Stimulated activated naive B cell treated with anti-CD40 and anti-IgM and Interleukin-4, amounts not matched to agents 10 μg/mL and 1 μg/mL and 100 μg/mL, for 72 hours (primary cell): ENCODE data around the gene ALPI.

ENCODE experiments used
- ATAC-seq, 2 donors: fragments of 150-1000 bp; cut with Tn5 transposase; replicated peaks; 2 replicates each; pipeline ENCODE4 v1.10.0; 2021; ENCODE audit warnings: moderate library complexity in 1 of 2
- DNase-seq: peaks from one replicate; pipeline ENCODE4 v3.0.0; 2021
- H3K27ac Mint-ChIP-seq: one replicate; pipeline ENCODE4 v1.8.0; 2022; ENCODE audit warnings: mild to moderate bottlenecking, mixed read lengths
- H3K27me3 Mint-ChIP-seq, 2 donors: one replicate each; pipeline ENCODE4 v1.8.0; 2022; ENCODE audit warnings: mixed read lengths in 2 of 2
- H3K36me3 Mint-ChIP-seq, 2 donors: one replicate each; pipeline ENCODE4 v1.8.0; 2022; ENCODE audit warnings: mixed read lengths in 2 of 2, mild to moderate bottlenecking in 1 of 2
- H3K4me1 Mint-ChIP-seq, 2 donors: one replicate each; pipeline ENCODE4 v1.8.0; 2022; ENCODE audit warnings: mixed read lengths in 2 of 2, mild to moderate bottlenecking in 1 of 2
- H3K4me3 Mint-ChIP-seq, 2 donors: one replicate each; pipeline ENCODE4 v1.8.0; 2022; ENCODE audit warnings: mild to moderate bottlenecking in 2 of 2, mixed read lengths in 2 of 2, moderate library complexity in 1 of 2
- H3K9me3 Mint-ChIP-seq, 2 donors: one replicate each; pipeline ENCODE4 v1.8.0; 2022; ENCODE audit warnings: mixed read lengths in 2 of 2, mild to moderate bottlenecking in 1 of 2

Gene ALPI

GRCh38 chr2:232457121-232458011 lies 1.4 kb downstream of the ALPI start:
- ATAC-seq: no peak
- Mint-ChIP-seq H3K9me3 (no peaks in the 10 kb centered on the region), H3K27ac (no peak overlapping the region), H3K4me3 (no peak overlapping the region), H3K4me1 (no peaks in the 10 kb centered on the region), H3K36me3 (no peaks in the 10 kb centered on the region), H3K27me3 (peaks cover 44 to 59% of the 10 kb centered on the region in 2 donors)
- DNase-seq: no peak

- no peak for ATAC-seq
- no peak overlapping the region for H3K27ac Mint-ChIP-seq
- H3K4me3 Mint-ChIP-seq: no peak overlapping the region
- no peak for DNase-seq
- no peaks in the 10 kb centered on the region for H3K9me3 Mint-ChIP-seq
- no peaks in the 10 kb centered on the region for H3K4me1 Mint-ChIP-seq
- H3K27me3 Mint-ChIP-seq: peaks cover 44 to 53% of the 10 kb centered on the region in 2 donors
- H3K36me3 Mint-ChIP-seq: no peaks in the 10 kb centered on the region
These were observed 2.2 kb downstream of the ALPI start for GRCh38 chr2:232458051-232458660.

- H3K4me1 Mint-ChIP-seq: no peaks in the 10 kb centered on the region
- no peaks in the 10 kb centered on the region for H3K36me3 Mint-ChIP-seq
- H3K27me3 Mint-ChIP-seq: peaks cover 44 to 53% of the 10 kb centered on the region in 2 donors
- no peaks in the 10 kb centered on the region for H3K9me3 Mint-ChIP-seq
- ATAC-seq (no peak), DNase-seq (no peak)
- H3K27ac Mint-ChIP-seq: no peak overlapping the region
- no peak overlapping the region for H3K4me3 Mint-ChIP-seq
These were observed 2.9 kb downstream of the ALPI start for GRCh38 chr2:232458661-232459418.

GRCh38 chr2:232459419-232460035 lies 3.6 kb downstream of the ALPI start:
- Mint-ChIP-seq H3K27ac (no peak overlapping the region), H3K9me3 (no peaks in the 10 kb centered on the region), H3K36me3 (no peaks in the 10 kb centered on the region), H3K27me3 (peaks cover 44 to 53% of the 10 kb centered on the region in 2 donors), H3K4me1 (no peaks in the 10 kb centered on the region), H3K4me3 (no peak overlapping the region)
- DNase-seq: no peak
- ATAC-seq: no peak

- Mint-ChIP-seq H3K4me1 (no peaks in the 10 kb centered on the region), H3K27me3 (peaks cover 41 to 48% of the 10 kb centered on the region in 2 donors), H3K36me3 (no peaks in the 10 kb centered on the region), H3K4me3 (no peak overlapping the region), H3K27ac (no peak overlapping the region), H3K9me3 (no peaks in the 10 kb centered on the region)
- no peak for DNase-seq
- ATAC-seq: no peak
These were observed 4.2 kb downstream of the ALPI start for GRCh38 chr2:232460171-232460570.

GRCh38 chr2:232463701-232464543 lies 8.0 kb downstream of the ALPI start:
- no peak for DNase-seq
- Mint-ChIP-seq H3K4me3 (no peak overlapping the region), H3K27ac (no peak overlapping the region), H3K27me3 (peaks cover 14 to 23% of the 10 kb centered on the region in 2 donors), H3K4me1 (peaks cover 0 to 6% of the 10 kb centered on the region in 2 donors), H3K36me3 (no peaks in the 10 kb centered on the region), H3K9me3 (no peaks in the 10 kb centered on the region)
- no peak for ATAC-seq

- H3K9me3 Mint-ChIP-seq: no peaks in the 10 kb centered on the region
- no peaks in the 10 kb centered on the region for H3K36me3 Mint-ChIP-seq
These were observed 8.6 kb downstream of the ALPI start for GRCh38 chr2:232464544-232464885.

GRCh38 chr2:232465061-232465460 lies 9.1 kb downstream of the ALPI start:
- Mint-ChIP-seq H3K9me3 (no peaks in the 10 kb centered on the region), H3K36me3 (no peaks in the 10 kb centered on the region), H3K4me1 (peaks cover 0 to 6% of the 10 kb centered on the region in 2 donors), H3K27ac (no peak overlapping the region), H3K27me3 (peaks cover 3 to 11% of the 10 kb centered on the region in 2 donors), H3K4me3 (no peak overlapping the region)
- DNase-seq: no peak
- no peak for ATAC-seq

More at GRCh38 chr2:232464544-232464885, 8.6 kb downstream of the ALPI start:
- no peak overlapping the region for H3K4me3 Mint-ChIP-seq
- no peak for DNase-seq
- H3K27ac Mint-ChIP-seq: no peak overlapping the region
- no peak for ATAC-seq
- H3K4me1 Mint-ChIP-seq: peaks cover 0 to 6% of the 10 kb centered on the region in 2 donors
- H3K27me3 Mint-ChIP-seq: peaks cover 9 to 17% of the 10 kb centered on the region in 2 donors

- no peaks in the 10 kb centered on the region for H3K9me3 Mint-ChIP-seq
- H3K4me1 Mint-ChIP-seq: peaks cover 0 to 6% of the 10 kb centered on the region in 2 donors
- H3K27ac Mint-ChIP-seq: no peak overlapping the region
- H3K4me3 Mint-ChIP-seq: no peak overlapping the region
- no peak for ATAC-seq
- H3K27me3 Mint-ChIP-seq: peaks cover under 1 to 12% of the 10 kb centered on the region in 2 donors
- H3K36me3 Mint-ChIP-seq: no peaks in the 10 kb centered on the region
- DNase-seq: no peak
These were observed 10.3 kb downstream of the ALPI start for GRCh38 chr2:232466221-232466620.

GRCh38 chr2:232473467-232473890 lies 17.5 kb downstream of the ALPI start:
- Mint-ChIP-seq H3K27me3 (peaks cover 39 to 47% of the 10 kb centered on the region in 2 donors), H3K4me1 (no peaks in the 10 kb centered on the region), H3K27ac (no peak overlapping the region), H3K36me3 (no peaks in the 10 kb centered on the region), H3K4me3 (no peak overlapping the region), H3K9me3 (peaks cover 12 to 16% of the 10 kb centered on the region in 2 donors)
- ATAC-seq: no peak
- no peak for DNase-seq

GRCh38 chr2:232476045-232476444 lies 20.1 kb downstream of the ALPI start:
- ATAC-seq: no peak
- Mint-ChIP-seq H3K36me3 (no peaks in the 10 kb centered on the region), H3K4me3 (no peak overlapping the region), H3K27ac (no peak overlapping the region), H3K27me3 (peaks cover 45 to 50% of the 10 kb centered on the region in 2 donors), H3K9me3 (peaks cover 12 to 16% of the 10 kb centered on the region in 2 donors), H3K4me1 (no peaks in the 10 kb centered on the region)
- no peak for DNase-seq

- H3K9me3 Mint-ChIP-seq: peaks cover 10 to 11% of the 10 kb centered on the region in 2 donors
- H3K4me1 Mint-ChIP-seq: no peaks in the 10 kb centered on the region
- no peak overlapping the region for H3K27ac Mint-ChIP-seq
- DNase-seq: no peak
- ATAC-seq: no peak
- H3K36me3 Mint-ChIP-seq: no peaks in the 10 kb centered on the region
- no peak overlapping the region for H3K4me3 Mint-ChIP-seq
- H3K27me3 Mint-ChIP-seq: peaks cover 44 to 51% of the 10 kb centered on the region in 2 donors
These were observed 20.8 kb downstream of the ALPI start for GRCh38 chr2:232476791-232477190.

- ATAC-seq (no peak), DNase-seq (no peak)
- Mint-ChIP-seq H3K36me3 (no peaks in the 10 kb centered on the region), H3K9me3 (peaks cover 1 to 2% of the 10 kb centered on the region in 2 donors), H3K4me1 (no peaks in the 10 kb centered on the region), H3K4me3 (no peak overlapping the region), H3K27me3 (peaks cover 43 to 49% of the 10 kb centered on the region in 2 donors), H3K27ac (no peak overlapping the region)
These were observed 22.0 kb downstream of the ALPI start for GRCh38 chr2:232477751-232478510.
